ENCODE results near the gene OR9Q1.

OR9Q1 gene, protein sequence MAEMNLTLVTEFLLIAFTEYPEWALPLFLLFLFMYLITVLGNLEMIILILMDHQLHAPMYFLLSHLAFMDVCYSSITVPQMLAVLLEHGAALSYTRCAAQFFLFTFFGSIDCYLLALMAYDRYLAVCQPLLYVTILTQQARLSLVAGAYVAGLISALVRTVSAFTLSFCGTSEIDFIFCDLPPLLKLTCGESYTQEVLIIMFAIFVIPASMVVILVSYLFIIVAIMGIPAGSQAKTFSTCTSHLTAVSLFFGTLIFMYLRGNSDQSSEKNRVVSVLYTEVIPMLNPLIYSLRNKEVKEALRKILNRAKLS

DNA sequence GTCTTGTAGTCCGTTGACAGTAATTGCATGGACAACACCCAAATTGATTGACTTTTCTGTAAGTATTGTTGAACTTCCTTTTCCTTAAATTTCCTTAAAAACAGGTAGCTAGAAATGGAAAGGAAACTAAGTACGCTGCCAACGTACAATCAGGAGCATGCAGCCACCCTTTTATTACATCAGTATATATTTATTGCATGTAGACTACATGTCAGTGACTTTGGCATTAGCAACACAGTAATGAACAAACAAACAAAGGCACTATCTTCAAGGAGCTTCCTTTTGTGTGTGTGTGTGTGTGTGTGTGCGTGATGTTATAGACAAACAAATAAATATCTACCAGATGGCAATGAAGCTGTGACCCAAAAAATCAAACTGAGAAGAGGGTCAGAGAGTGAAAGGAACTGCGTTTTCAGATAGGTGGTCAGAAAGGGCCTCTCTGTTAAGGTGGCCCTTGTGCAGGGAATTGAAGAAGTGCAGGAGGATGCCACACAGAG lies at the start of gene OR9Q1:
OR9Q1 (plus strand) TSS at position 447 of the 497 bp plus-strand sequence. CDS start 155,564 bp downstream, outside the sequence.
- TF ChIP-seq, protein P1, sequence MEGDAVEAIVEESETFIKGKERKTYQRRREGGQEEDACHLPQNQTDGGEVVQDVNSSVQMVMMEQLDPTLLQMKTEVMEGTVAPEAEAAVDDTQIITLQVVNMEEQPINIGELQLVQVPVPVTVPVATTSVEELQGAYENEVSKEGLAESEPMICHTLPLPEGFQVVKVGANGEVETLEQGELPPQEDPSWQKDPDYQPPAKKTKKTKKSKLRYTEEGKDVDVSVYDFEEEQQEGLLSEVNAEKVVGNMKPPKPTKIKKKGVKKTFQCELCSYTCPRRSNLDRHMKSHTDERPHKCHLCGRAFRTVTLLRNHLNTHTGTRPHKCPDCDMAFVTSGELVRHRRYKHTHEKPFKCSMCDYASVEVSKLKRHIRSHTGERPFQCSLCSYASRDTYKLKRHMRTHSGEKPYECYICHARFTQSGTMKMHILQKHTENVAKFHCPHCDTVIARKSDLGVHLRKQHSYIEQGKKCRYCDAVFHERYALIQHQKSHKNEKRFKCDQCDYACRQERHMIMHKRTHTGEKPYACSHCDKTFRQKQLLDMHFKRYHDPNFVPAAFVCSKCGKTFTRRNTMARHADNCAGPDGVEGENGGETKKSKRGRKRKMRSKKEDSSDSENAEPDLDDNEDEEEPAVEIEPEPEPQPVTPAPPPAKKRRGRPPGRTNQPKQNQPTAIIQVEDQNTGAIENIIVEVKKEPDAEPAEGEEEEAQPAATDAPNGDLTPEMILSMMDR (IDR thresholded peaks at IDR 0.05; ENCODE audit: low read depth, low read length, missing control alignments), result no peak
- no peak for DNase-seq (ENCODE audit: low read depth)
- H3K4me3 ChIP-seq (ENCODE audit: low read depth, low read length), result no peak within 1 kb of the TSS
- in situ Hi-C loops (cut with HindIII; ENCODE audit: low sequenced_read_pairs), result no loop called here

DNA sequence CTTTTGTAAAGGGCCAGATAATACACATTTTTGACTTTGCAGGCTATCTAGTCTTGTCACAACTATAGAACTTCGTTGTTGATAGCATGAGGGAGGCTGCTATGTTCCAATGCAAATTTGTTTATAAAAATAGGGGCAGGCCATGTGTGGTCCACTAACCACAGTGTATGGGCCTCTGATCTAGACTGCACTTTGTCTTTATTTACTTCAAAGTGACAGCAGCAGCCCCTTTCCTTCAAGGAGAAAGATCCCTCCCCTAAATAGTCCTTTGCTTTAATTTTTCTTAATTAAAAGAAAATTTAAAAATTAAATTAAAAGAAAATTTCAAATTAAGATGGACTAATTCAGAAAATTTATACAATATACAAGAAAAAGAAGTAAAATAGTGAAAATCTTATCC lies 49.5 kb upstream of the OR9Q1 start:
- H3K4me3 ChIP-seq (ENCODE audit: low read depth, low read length), result no peak overlapping the region
- in situ Hi-C loops (cut with HindIII; ENCODE audit: low sequenced_read_pairs), result no loop called here

DNA sequence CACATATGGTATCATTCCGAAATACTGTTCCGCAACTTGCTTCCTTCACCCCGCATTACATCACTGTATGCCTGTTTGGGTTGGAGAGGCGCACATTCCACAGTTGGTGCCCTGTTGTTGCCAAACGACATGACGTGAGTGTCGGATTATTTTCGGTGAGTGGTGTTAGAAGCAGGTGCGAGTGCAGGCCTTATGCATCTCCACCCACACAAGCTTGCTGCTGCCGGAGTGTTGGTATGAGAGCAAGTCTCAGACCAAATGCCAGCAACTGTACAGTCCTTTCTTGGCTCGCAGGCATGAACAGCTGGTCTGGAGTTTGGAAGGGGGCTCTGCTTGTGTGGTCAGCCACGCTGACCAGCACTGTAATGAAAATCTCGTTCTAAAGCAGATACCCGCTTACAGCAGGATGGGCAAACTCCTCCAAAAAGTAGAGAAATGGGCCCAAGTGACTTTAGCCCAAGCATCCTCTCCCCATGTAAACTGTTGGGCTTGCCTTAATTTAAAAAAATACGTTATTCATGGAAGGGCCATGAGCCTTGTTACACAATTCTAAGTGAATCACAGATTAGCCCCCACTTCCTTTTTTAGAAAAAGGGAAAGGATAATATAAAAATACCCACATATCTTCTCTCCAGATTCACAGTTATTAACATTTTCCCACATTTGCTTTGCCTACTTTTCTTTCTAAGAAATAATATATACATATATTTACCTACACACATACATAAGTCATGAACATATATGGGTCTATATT lies 48.7 kb upstream of the OR9Q1 start:
- H3K4me3 ChIP-seq (ENCODE audit: low read depth, low read length), result no peak overlapping the region
- no peak for DNase-seq (ENCODE audit: low read depth)
- TF ChIP-seq, protein P1 (IDR thresholded peaks at IDR 0.05; ENCODE audit: low read depth, low read length, missing control alignments), result no peak
- in situ Hi-C loops (cut with HindIII; ENCODE audit: low sequenced_read_pairs), result no loop called here

More for the DNA sequence above, 49.5 kb upstream of the OR9Q1 start:
- no peak for DNase-seq (ENCODE audit: low read depth)
- TF ChIP-seq, protein P1 (IDR thresholded peaks at IDR 0.05; ENCODE audit: low read depth, low read length, missing control alignments), result no peak

DNA sequence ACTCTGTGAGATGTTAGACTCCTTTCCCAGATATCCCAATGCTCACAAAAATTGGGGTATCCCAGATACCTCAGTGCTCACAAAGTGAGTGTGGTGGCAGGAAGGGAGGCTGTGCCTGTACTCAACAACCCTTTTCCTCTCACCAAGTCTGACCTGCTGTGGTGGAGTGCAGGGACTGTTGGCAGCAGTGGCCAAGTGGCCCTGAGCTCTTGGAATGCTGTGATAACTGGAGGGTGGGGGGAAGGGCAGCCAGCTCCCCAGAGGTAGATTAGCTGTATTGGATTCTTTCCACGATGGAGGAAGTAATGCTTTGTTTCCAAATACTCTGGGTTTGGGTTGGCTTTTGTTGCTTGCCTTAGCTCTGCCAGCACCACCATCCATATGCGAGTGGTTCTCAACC lies 46.0 kb upstream of the OR9Q1 start:
- TF ChIP-seq, protein P1 (IDR thresholded peaks at IDR 0.05; ENCODE audit: low read depth, low read length, missing control alignments), result no peak
- no peak for DNase-seq (ENCODE audit: low read depth)
- H3K4me3 ChIP-seq (ENCODE audit: low read depth, low read length), result no peak overlapping the region
- in situ Hi-C loops (cut with HindIII; ENCODE audit: low sequenced_read_pairs), result no loop called here

DNA sequence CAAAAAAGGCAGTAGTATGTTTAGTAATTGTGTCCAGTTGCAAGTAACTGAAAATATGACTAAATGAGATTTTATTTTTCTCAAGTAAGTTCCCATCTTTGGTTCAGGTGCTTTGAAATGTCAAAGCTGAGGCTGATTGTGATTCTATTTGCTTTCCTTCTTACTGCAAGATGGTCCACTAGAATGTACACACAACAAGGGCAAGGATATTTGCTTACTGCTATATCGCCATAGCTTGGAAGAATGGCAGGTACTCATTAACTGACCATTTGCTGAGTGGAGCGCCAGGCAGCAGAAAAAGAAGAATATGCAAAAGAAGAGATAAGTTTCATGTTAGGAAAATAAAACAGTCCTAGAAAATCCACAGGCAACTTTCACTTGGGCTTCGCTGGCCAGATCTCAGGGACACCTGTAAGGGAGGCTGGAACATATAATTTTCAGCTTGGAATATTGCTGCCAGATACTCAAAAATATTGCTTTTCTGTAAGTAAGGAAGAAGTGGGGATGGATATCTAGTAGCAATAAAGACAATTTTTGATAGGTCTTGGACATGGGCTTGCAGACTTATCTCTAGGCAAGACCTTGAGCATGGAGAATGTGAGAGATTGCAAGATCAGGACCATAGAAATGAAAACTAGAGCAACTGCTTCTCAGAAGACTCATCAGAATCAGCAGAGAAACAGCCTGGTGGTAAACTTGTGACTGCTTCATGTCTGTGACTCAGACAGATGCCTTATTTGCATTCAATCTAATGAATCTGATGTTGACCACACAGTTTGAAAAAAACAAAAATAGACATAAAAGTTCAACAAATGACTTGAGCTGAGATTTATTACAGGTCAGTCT lies 44.8 kb upstream of the OR9Q1 start:
- no peak for DNase-seq (ENCODE audit: low read depth)
- TF ChIP-seq, protein P1 (IDR thresholded peaks at IDR 0.05; ENCODE audit: low read depth, low read length, missing control alignments), result no peak
- no peak overlapping the region for H3K4me3 ChIP-seq (ENCODE audit: low read depth, low read length)
- in situ Hi-C loops (cut with HindIII; ENCODE audit: low sequenced_read_pairs), result no loop called here

DNA sequence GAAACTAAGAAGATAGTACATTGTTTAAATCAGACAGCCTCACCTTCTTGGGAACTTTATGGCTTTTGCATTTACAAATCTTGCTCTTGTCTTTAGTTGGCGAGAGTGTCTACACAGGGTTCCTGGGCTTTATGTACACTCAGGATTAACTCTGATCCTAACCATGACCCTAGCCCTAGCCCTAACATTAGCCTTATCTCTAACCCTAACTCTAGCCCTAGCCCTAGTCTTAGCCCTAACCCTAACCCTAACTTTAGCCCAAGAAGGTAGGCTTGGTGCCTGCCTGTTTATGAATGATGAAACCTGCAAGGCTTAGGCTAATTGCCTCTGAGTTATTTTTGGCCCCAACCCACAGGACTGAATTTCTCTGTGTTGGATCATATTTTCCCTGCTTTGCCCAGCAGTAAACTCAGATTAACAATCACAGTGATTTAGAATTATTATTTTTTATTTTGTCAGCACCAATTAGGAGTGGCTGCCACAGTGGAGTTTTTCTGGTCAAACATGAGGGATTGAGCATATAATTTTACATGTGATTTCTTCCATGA lies 44.1 kb upstream of the OR9Q1 start:
- in situ Hi-C loops (cut with HindIII; ENCODE audit: low sequenced_read_pairs), result no loop called here
- DNase-seq (ENCODE audit: low read depth), result no peak
- TF ChIP-seq, protein P1 (IDR thresholded peaks at IDR 0.05; ENCODE audit: low read depth, low read length, missing control alignments), result no peak
- no peak overlapping the region for H3K4me3 ChIP-seq (ENCODE audit: low read depth, low read length)
